Panc1 (cell line): ENCODE measurements around the gene MYB. TPM values are rescaled to one million over a fixed set of nuclear protein-coding genes. Genes with fewer than 3 reads are reported as not detected.

ENCODE experiments used
- ATAC-seq: fragments of 200-7000 bp; cut with Tn5 transposase; 2 replicates; pipeline ENCODE4 v1.9.1; 2020; ENCODE audit warnings: mild to moderate bottlenecking, moderate library complexity
- BruUV-seq: library from RNA; stranded (reverse); fragments of 400-500 nt; replicated peaks from 2 replicates; lab custom pipeline; 2021; lab: Mats Ljungman, UMichigan
- CTCF ChIA-PET: fragments of 300-600 bp; sonication (Branson Sonifier 250); formaldehyde crosslinking; loops from one replicate; lab custom pipeline; 2022; ENCODE audit warnings: antibody characterized with exemption; lab: Charles Lee
- POLR2A ChIA-PET: fragments of 300-600 bp; sonication (Branson Sonifier 250); formaldehyde crosslinking; loops from one replicate; lab custom pipeline; 2022; ENCODE audit warnings: antibody characterized with exemption; lab: Charles Lee
- DNase-seq: peaks from one replicate; pipeline ENCODE4 v3.0.0-alpha.2; 2010; ENCODE audit warnings: low read depth, low spot score
- H3K27ac ChIP-seq: 2 replicates; pipeline ENCODE4 v1.5.1; 2011; ENCODE audit warnings: mild to moderate bottlenecking, low read length, inconsistent platforms
- H3K27me3 ChIP-seq: fragments of 200-500 bp; sonication (Bioruptor generic); 2 replicates; pipeline ENCODE4 v1.6.0; 2014; ENCODE audit warnings: low read length, inconsistent platforms; ENCODE audit not compliant: control insufficient read depth, insufficient read depth
- H3K36me3 ChIP-seq: fragments of 200-500 bp; sonication (Bioruptor generic); 2 replicates; pipeline ENCODE4 v1.5.1; 2014; ENCODE audit warnings: inconsistent platforms, mild to moderate bottlenecking, low read length, moderate library complexity; ENCODE audit not compliant: control insufficient read depth, insufficient read depth
- H3K4me1 ChIP-seq: 2 replicates; pipeline ENCODE4 v1.5.1; 2011; ENCODE audit warnings: inconsistent platforms, mild to moderate bottlenecking, low read length, moderate library complexity; ENCODE audit not compliant: control insufficient read depth, insufficient read depth
- H3K4me3 ChIP-seq, 2 experiments: 2 replicates each; pipeline ENCODE4 v1.5.1; 2011 to 2012; ENCODE audit warnings: low read depth in 2 of 2, low read length in 2 of 2, mild to moderate bottlenecking in 2 of 2, inconsistent platforms in 1 of 2, moderate library complexity in 1 of 2
- H3K9me3 ChIP-seq: fragments of 200-500 bp; sonication (Bioruptor generic); 2 replicates; pipeline ENCODE4 v1.5.1; 2014; ENCODE audit warnings: low read depth, mild to moderate bottlenecking, inconsistent platforms, low read length, moderate library complexity; ENCODE audit not compliant: control insufficient read depth, insufficient read depth
- CTCF ChIP-seq: fragments of 450-650 bp; IDR thresholded peaks from 2 replicates; pipeline ENCODE4 v1.5.1; 2017; ENCODE audit warnings: mild to moderate bottlenecking
- POLR2AphosphoS5 ChIP-seq: IDR thresholded peaks from 2 replicates; pipeline ENCODE4 v1.6.1; 2012; ENCODE audit warnings: mild to moderate bottlenecking, low read depth, low read length, moderate library complexity
- REST ChIP-seq, 2 experiments: IDR thresholded peaks; 2 replicates each; pipeline ENCODE4 v1.6.1; 2011 to 2012; ENCODE audit warnings: low read depth in 2 of 2, control low read depth in 1 of 2, low read length in 1 of 2, mild to moderate bottlenecking in 1 of 2, moderate library complexity in 1 of 2; ENCODE audit not compliant: insufficient read depth in 1 of 2
- SIN3A ChIP-seq: IDR thresholded peaks from 2 replicates; pipeline ENCODE4 v1.6.1; 2012; ENCODE audit warnings: low read depth, mild to moderate bottlenecking, low read length, moderate library complexity, borderline replicate concordance; ENCODE audit not compliant: insufficient read depth
- TCF7L2 ChIP-seq: IDR thresholded peaks from 2 replicates; pipeline ENCODE4 v1.6.1; 2011; ENCODE audit warnings: mild to moderate bottlenecking, low read depth, low read length, inconsistent platforms
- in situ Hi-C: cut with HindIII; loops from 2 replicates; pipeline ENCODE4 v1.10.0; 2016; ENCODE audit warnings: low sequenced_read_pairs, low pct_unique_long_range_greater_than_20kb
- intact Hi-C: fragments of 100-400 bp; cut with micrococcal nuclease; formaldehyde crosslinking; loops from one replicate; pipeline ENCODE4 v1.10.0; 2022; ENCODE audit not compliant: unreplicated experiment
- total RNA-seq: library from RNA; stranded (reverse); gene quantifications from one replicate; pipeline ENCODE4 v1.2.1, GENCODE V29; 2021; ENCODE audit not compliant: unreplicated experiment

The MYB gene
- total RNA-seq, 1 experiment from 2014 or later, result 1.3 TPM

- Histone ChIP-seq H3K4me1 (no peaks in the 10 kb centered on the region), H3K27me3 (no peaks in the 10 kb centered on the region), H3K27ac (no peak overlapping the region), H3K4me3 (no peak overlapping the region), H3K36me3 (no peaks in the 10 kb centered on the region), H3K9me3 (no peaks in the 10 kb centered on the region)
- TF ChIP-seq POLR2AphosphoS5, result no peak
- TF ChIP-seq SIN3A, result no peak
- TF ChIP-seq CTCF, result no peak
- no peak for TF ChIP-seq TCF7L2
- TF ChIP-seq REST (IDR thresholded peaks at IDR 0.05; ENCODE audit: insufficient read depth in 1 of 2, low read depth in 2 of 2, low read length in 1 of 2), result no peak
- ChIA-PET CTCF (no interaction called here), POLR2A (no interaction called here)
- DNase-seq, result no peak
- ATAC-seq, result no peak
- in situ Hi-C loops, result no loop called here
- intact Hi-C loops, result no loop called here
- no TSS peak for BruUV-seq
Observed at GRCh38 chr6:135195041-135195440, 13.9 kb downstream of the MYB start.

- Histone ChIP-seq H3K27me3 (no peaks in the 10 kb centered on the region), H3K4me1 (no peaks in the 10 kb centered on the region), H3K4me3 (no peak overlapping the region), H3K36me3 (no peaks in the 10 kb centered on the region), H3K27ac (no peak overlapping the region), H3K9me3 (no peaks in the 10 kb centered on the region)
- ATAC-seq (no peak), DNase-seq (no peak)
- in situ Hi-C loops, result no loop called here
- ChIA-PET POLR2A (no interaction called here), CTCF (no interaction called here)
- TF ChIP-seq SIN3A (no peak), REST (IDR thresholded peaks at IDR 0.05; ENCODE audit: insufficient read depth in 1 of 2, low read depth in 2 of 2, low read length in 1 of 2) (no peak), TCF7L2 (no peak), CTCF (no peak)
- BruUV-seq, result no TSS peak
- intact Hi-C loops, result no loop called here
Observed at GRCh38 chr6:135195522-135195921, 14.4 kb downstream of the MYB start.
